GM19463 (cell line): ENCODE measurements around the gene NUP35.
"Not testable (repeated sequence)": the region's sequence is repeated elsewhere in the genome, so short reads cannot be mapped to it uniquely, and the experiment has no call there.

ENCODE experiments used
- ATAC-seq: cut with Tn5 transposase; IDR thresholded peaks from one replicate; pipeline ENCODE4 v1.9.1; 2021; ENCODE audit warnings: mild to moderate bottlenecking, moderate library complexity; ENCODE audit not compliant: unreplicated experiment

Gene NUP35

GRCh38 chr2:183126635-183127034 is 2.4 kb downstream of the NUP35 start:
- ATAC-seq: no peak

GRCh38 chr2:183134016-183134415 is 9.8 kb downstream of the NUP35 start:
- ATAC-seq: no peak

GRCh38 chr2:183148955-183149354 is 24.7 kb downstream of the NUP35 start:
- ATAC-seq: no peak

- no peak for ATAC-seq
Observed at GRCh38 chr2:183149489-183149888, 25.2 kb downstream of the NUP35 start.

- not testable (repeated sequence) for ATAC-seq
Observed at GRCh38 chr2:183152280-183152679, 28.0 kb downstream of the NUP35 start.

GRCh38 chr2:183153967-183154366 is 29.7 kb downstream of the NUP35 start:
- no peak for ATAC-seq

- not testable (repeated sequence) for ATAC-seq
Observed at GRCh38 chr2:183154772-183155171, 30.5 kb downstream of the NUP35 start.

- no peak for ATAC-seq
Observed at GRCh38 chr2:183157131-183157530, 32.9 kb downstream of the NUP35 start.

- no peak for ATAC-seq
Observed at GRCh38 chr2:183162362-183162761, 38.1 kb downstream of the NUP35 start.

GRCh38 chr2:183163821-183164649 is 39.8 kb downstream of the NUP35 start:
- no peak for ATAC-seq

- ATAC-seq: no peak
Observed at GRCh38 chr2:183164650-183165015, 40.4 kb downstream of the NUP35 start.

GRCh38 chr2:183166210-183166609 is 42.0 kb downstream of the NUP35 start:
- no peak for ATAC-seq

GRCh38 chr2:183166976-183167375 is 42.7 kb downstream of the NUP35 start:
- not testable (repeated sequence) for ATAC-seq

GRCh38 chr2:183172220-183172887 is 48.1 kb downstream of the NUP35 start:
- no peak for ATAC-seq

GRCh38 chr2:183179156-183179555 is 54.9 kb downstream of the NUP35 start:
- ATAC-seq: no peak

- ATAC-seq: no peak
Observed at GRCh38 chr2:183185534-183185933, 61.3 kb downstream of the NUP35 start.

GRCh38 chr2:183186296-183186695 is 62.1 kb downstream of the NUP35 start:
- no peak for ATAC-seq

- ATAC-seq: no peak
Observed at GRCh38 chr2:183186766-183187165, 62.5 kb downstream of the NUP35 start.

GRCh38 chr2:183192343-183192742 is 68.1 kb downstream of the NUP35 start:
- ATAC-seq: no peak

GRCh38 chr2:183193904-183194303 is 69.7 kb downstream of the NUP35 start:
- no peak for ATAC-seq

GRCh38 chr2:183195397-183195796 is 71.2 kb downstream of the NUP35 start:
- ATAC-seq: no peak

- ATAC-seq: no peak
Observed at GRCh38 chr2:183195998-183196409, 71.8 kb downstream of the NUP35 start.
